IMR-90 (cell line): Measurements from ENCODE around the gene CYREN.

ENCODE experiments used
- CTCF ChIP-seq: conservative IDR thresholded peaks from 2 replicates; pipeline ENCODE4 v1.5.1; 2012; ENCODE audit warnings: mild to moderate bottlenecking, low read depth, low read length, improper control_type of control experiment
- MAFK ChIP-seq: IDR thresholded peaks from 2 replicates; pipeline ENCODE4 v1.6.1; 2012; ENCODE audit warnings: low read depth, low read length, improper control_type of control experiment
- POLR2A ChIP-seq: IDR thresholded peaks from 2 replicates; pipeline ENCODE4 v1.6.1; 2012; ENCODE audit warnings: mild to moderate bottlenecking, low read depth, low read length
- RCOR1 ChIP-seq: IDR thresholded peaks from 2 replicates; pipeline ENCODE4 v1.6.1; 2012; ENCODE audit warnings: mild to moderate bottlenecking, low read length, improper control_type of control experiment; ENCODE audit not compliant: insufficient replicate concordance
- USF2 ChIP-seq: fragments of 150-350 bp; IDR thresholded peaks from 2 replicates; pipeline ENCODE4 v1.6.1; 2017; ENCODE audit warnings: mild to moderate bottlenecking, antibody characterized with exemption, low read length, low read depth

DNA sequence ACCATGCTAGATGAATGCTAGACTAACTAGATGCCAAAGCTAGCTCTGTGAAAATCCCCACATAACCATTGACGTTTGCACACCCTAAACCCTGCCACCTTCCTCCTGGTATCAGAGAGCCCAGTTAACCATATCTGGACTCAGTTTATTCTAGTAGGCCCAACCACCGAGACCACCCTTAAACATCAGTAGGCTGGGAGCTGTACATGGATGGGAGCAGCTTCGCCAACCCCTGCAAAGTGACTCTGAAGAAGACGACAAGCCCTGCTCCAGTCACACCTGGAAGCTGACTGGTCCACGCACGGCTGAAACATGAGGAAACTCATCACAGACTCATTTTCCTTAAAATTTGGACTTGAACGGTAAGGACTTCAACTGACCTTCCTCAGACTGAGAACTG lies 4.4 kb upstream of the CYREN start:
- TF ChIP-seq CTCF, result no peak
- TF ChIP-seq RCOR1, result no peak
- no peak for TF ChIP-seq USF2
- TF ChIP-seq POLR2A, result no peak
- no peak for TF ChIP-seq MAFK
